Gastroesophageal sphincter (tissue), 4 donors: ENCODE results near the gene MYLK3. TPM values are rescaled to one million over a fixed set of nuclear protein-coding genes. Genes with fewer than 3 reads are reported as not detected.
"Not testable (repeated sequence)": the region's sequence is repeated elsewhere in the genome, so short reads cannot be mapped to it uniquely, and the experiment has no call there.

Source experiments
- ATAC-seq: fragments of 150-250 bp; one replicate; pipeline ENCODE4 v1.9.1; 2016; ENCODE audit warnings: mild to moderate bottlenecking, moderate library complexity
- H3K27ac ChIP-seq, 4 donors: fragments of 200-600 bp; sonication (generic) in 3 of 4; 1 replicate in 3 of 4; 2 replicates in 1 of 4; pipeline ENCODE4 v1.5.1; 2016 to 2019
- H3K27me3 ChIP-seq: fragments of 200-600 bp; sonication (generic); one replicate; pipeline ENCODE4 v1.5.1; 2019
- H3K36me3 ChIP-seq, 2 donors: fragments of 200-600 bp; sonication (generic); one replicate each; pipeline ENCODE4 v1.5.1; 2019; ENCODE audit warnings: control low read depth in 1 of 2
- H3K4me1 ChIP-seq, 3 donors: fragments of 200-600 bp; sonication (generic); 1 replicate in 2 of 3; 2 replicates in 1 of 3; pipeline ENCODE4 v1.5.1; 2016 to 2019; ENCODE audit warnings: control low read depth in 2 of 3
- H3K4me3 ChIP-seq, 2 donors: fragments of 200-600 bp; sonication (generic); one replicate each; pipeline ENCODE4 v1.5.1; 2019; ENCODE audit warnings: mild to moderate bottlenecking in 1 of 2, moderate library complexity in 1 of 2
- H3K9me3 ChIP-seq, 3 donors: fragments of 200-600 bp; sonication (generic); one replicate each; pipeline ENCODE4 v1.5.1; 2017 to 2019; ENCODE audit warnings: control low read depth in 2 of 3
- CTCF ChIP-seq, 4 experiments: fragments of 200-600 bp in 2 of 4; fragments of 450-650 bp in 2 of 4; sonication (generic) in 1 of 4; IDR thresholded peaks; one replicate each; pipeline ENCODE4 v1.5.1; 2017 to 2019; ENCODE audit warnings: antibody characterized with exemption in 4 of 4, mild to moderate bottlenecking in 2 of 4, moderate library complexity in 2 of 4
- EP300 ChIP-seq: sonication (generic); formaldehyde crosslinking; IDR thresholded peaks from one replicate; pipeline ENCODE4 v1.6.1; 2017; ENCODE audit warnings: antibody characterized with exemption, mild to moderate bottlenecking
- POLR2A ChIP-seq, 2 donors: fragments of 450-650 bp; IDR thresholded peaks; one replicate each; pipeline ENCODE4 v1.6.1; 2017; ENCODE audit warnings: antibody characterized with exemption in 2 of 2, mild to moderate bottlenecking in 2 of 2, moderate library complexity in 1 of 2
- POLR2AphosphoS5 ChIP-seq: sonication (generic); formaldehyde crosslinking; IDR thresholded peaks from one replicate; pipeline ENCODE4 v1.6.1; 2017; ENCODE audit warnings: antibody characterized with exemption
- WGBS, 2 donors: methylation state at CpG; one replicate each; pipeline ENCODE4 v1.1.5; 2018; ENCODE audit warnings: low coverage in 1 of 2; 5-methylcytosine and 5-hydroxymethylcytosine counted together
- total RNA-seq, 4 donors: library from RNA; depleted of rRNA; stranded (reverse); fragments of >200 nt; gene quantifications; one replicate each; pipeline ENCODE4 v1.1.0, GENCODE V29; 2016

MYLK3 gene
- total RNA-seq, 4 donors from 2014 or later, result 0.31 to 2.2 (median 0.54) TPM

GRCh38 chr16:46785076-46785845 lies 37.1 kb upstream of the MYLK3 start:
- peaks cover 0 to 7% (median 0%) of the 10 kb centered on the region in 3 donors for H3K9me3 ChIP-seq
- no peak overlapping the region for H3K27ac ChIP-seq
- no peaks in the 10 kb centered on the region for H3K27me3 ChIP-seq
- H3K4me3 ChIP-seq, result no peak overlapping the region
- WGBS, 2 donors, result 54 to 62% methylated on average over 3 of the region's 3 CpGs
- no peak for TF ChIP-seq POLR2A (IDR thresholded peaks at IDR 0.05)
- no peak for TF ChIP-seq POLR2AphosphoS5
- TF ChIP-seq CTCF (IDR thresholded peaks at IDR 0.05), result no peak
- TF ChIP-seq EP300, result no peak
- ATAC-seq, result no peak
- no peaks in the 10 kb centered on the region for H3K36me3 ChIP-seq
- peaks cover 0 to 4% (median 0%) of the 10 kb centered on the region in 3 donors for H3K4me1 ChIP-seq

- not testable (repeated sequence) for H3K27me3 ChIP-seq, ATAC-seq, H3K36me3 ChIP-seq, H3K4me3 ChIP-seq, H3K27ac ChIP-seq, H3K4me1 ChIP-seq, H3K9me3 ChIP-seq
- WGBS, 2 donors, result 75 to 80% methylated on average over 2 of the region's 2 CpGs
Observed at GRCh38 chr16:46784569-46784968, 36.4 kb upstream of the MYLK3 start.

GRCh38 chr16:46783800-46784199 lies 35.7 kb upstream of the MYLK3 start:
- no peak overlapping the region for H3K4me3 ChIP-seq
- WGBS, 2 donors, result 85 to 92% methylated on average over 4 of the region's 4 CpGs
- no peaks in the 10 kb centered on the region for H3K27me3 ChIP-seq
- peaks cover 0 to 7% (median 0%) of the 10 kb centered on the region in 3 donors for H3K9me3 ChIP-seq
- no peak overlapping the region for H3K27ac ChIP-seq
- H3K36me3 ChIP-seq, result no peaks in the 10 kb centered on the region
- TF ChIP-seq EP300 (no peak), POLR2AphosphoS5 (no peak), POLR2A (IDR thresholded peaks at IDR 0.05) (no peak), CTCF (IDR thresholded peaks at IDR 0.05) (no peak)
- ATAC-seq, result no peak
- no peaks in the 10 kb centered on the region for H3K4me1 ChIP-seq

DNA sequence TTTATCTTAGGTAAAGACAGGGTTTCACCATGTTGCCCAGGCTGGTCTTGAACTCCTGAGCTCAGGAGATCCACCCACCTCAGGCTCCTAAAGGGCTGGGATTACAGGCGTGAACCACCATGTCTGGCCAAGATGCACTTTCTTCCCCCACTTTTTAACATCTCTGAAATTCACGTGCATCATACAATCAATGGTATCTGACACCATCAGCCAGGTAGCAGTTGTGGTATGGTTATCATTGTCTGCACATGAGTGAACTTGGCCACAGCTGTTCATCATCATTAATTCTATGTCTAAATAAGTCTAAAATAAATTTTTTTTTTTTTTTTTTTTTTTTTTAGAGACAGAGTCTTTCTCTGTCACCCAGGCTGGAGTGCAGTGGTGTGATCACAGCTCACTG lies 34.2 kb upstream of the MYLK3 start:
- no peaks in the 10 kb centered on the region for H3K4me1 ChIP-seq
- WGBS, 2 donors, result 79 to 91% methylated on average over 2 of the region's 2 CpGs
- H3K36me3 ChIP-seq, result no peaks in the 10 kb centered on the region
- H3K9me3 ChIP-seq, result peaks cover 0 to 7% (median 0%) of the 10 kb centered on the region in 3 donors
- H3K27me3 ChIP-seq, result no peaks in the 10 kb centered on the region
- TF ChIP-seq CTCF (IDR thresholded peaks at IDR 0.05), result no peak
- TF ChIP-seq POLR2A (IDR thresholded peaks at IDR 0.05), result no peak
- TF ChIP-seq POLR2AphosphoS5, result no peak
- TF ChIP-seq EP300, result no peak
- ATAC-seq, result no peak
- no peak overlapping the region for H3K27ac ChIP-seq
- H3K4me3 ChIP-seq, result no peak overlapping the region

- WGBS, 2 donors, result no CpG with 5 or more reads among the region's 12 CpGs
- Histone ChIP-seq H3K4me3 (no peak overlapping the region), H3K4me1 (no peaks in the 10 kb centered on the region), H3K27ac (no peak overlapping the region), H3K9me3 (no peaks in the 10 kb centered on the region), H3K36me3 (no peaks in the 10 kb centered on the region), H3K27me3 (no peaks in the 10 kb centered on the region)
- no peak for ATAC-seq
- TF ChIP-seq EP300, result no peak
Observed at GRCh38 chr16:46777804-46778203, 29.7 kb upstream of the MYLK3 start.

- 85 to 88% methylated on average over 4 of the region's 4 CpGs for WGBS, 2 donors
- no peak for ATAC-seq
- Histone ChIP-seq H3K4me1 (no peaks in the 10 kb centered on the region), H3K27ac (no peak overlapping the region), H3K27me3 (no peaks in the 10 kb centered on the region), H3K36me3 (no peaks in the 10 kb centered on the region), H3K9me3 (no peaks in the 10 kb centered on the region), H3K4me3 (no peak overlapping the region)
- TF ChIP-seq POLR2A (IDR thresholded peaks at IDR 0.05), result no peak
- TF ChIP-seq CTCF (IDR thresholded peaks at IDR 0.05), result no peak
- TF ChIP-seq POLR2AphosphoS5, result no peak
- TF ChIP-seq EP300, result no peak
Observed at GRCh38 chr16:46775214-46775613, 27.1 kb upstream of the MYLK3 start.
